Skeletal muscle satellite cell (primary cell): ENCODE data around the gene KRTAP5-9.
"Not testable (repeated sequence)": the region's sequence is repeated elsewhere in the genome, so short reads cannot be mapped to it uniquely, and the experiment has no call there.

Experiments used
- H3K27me3 ChIP-seq: 2 replicates; pipeline ENCODE4 v1.7.0; 2013; ENCODE audit warnings: low read length; ENCODE audit not compliant: control insufficient read depth, insufficient read depth
- H3K36me3 ChIP-seq: 2 replicates; pipeline ENCODE4 v1.7.0; 2013; ENCODE audit warnings: mild to moderate bottlenecking, control low read depth, low read length; ENCODE audit not compliant: insufficient read depth
- H3K4me1 ChIP-seq: 2 replicates; pipeline ENCODE4 v1.7.0; 2013; ENCODE audit warnings: low read length; ENCODE audit not compliant: control insufficient read depth, insufficient read depth
- H3K4me2 ChIP-seq: 2 replicates; pipeline ENCODE4 v1.7.0; 2013; ENCODE audit warnings: mild to moderate bottlenecking, low read length
- H3K4me3 ChIP-seq: 2 replicates; pipeline ENCODE4 v1.7.0; 2013; ENCODE audit warnings: low read length
- H3K9ac ChIP-seq: 2 replicates; pipeline ENCODE4 v1.7.0; 2013; ENCODE audit warnings: mild to moderate bottlenecking, low read depth, low read length, moderate library complexity
- H3K9me3 ChIP-seq: replicated peaks from 2 replicates; pipeline ENCODE4 v1.7.0; 2013; ENCODE audit warnings: mild to moderate bottlenecking, control low read depth, low read length

Gene KRTAP5-9

DNA sequence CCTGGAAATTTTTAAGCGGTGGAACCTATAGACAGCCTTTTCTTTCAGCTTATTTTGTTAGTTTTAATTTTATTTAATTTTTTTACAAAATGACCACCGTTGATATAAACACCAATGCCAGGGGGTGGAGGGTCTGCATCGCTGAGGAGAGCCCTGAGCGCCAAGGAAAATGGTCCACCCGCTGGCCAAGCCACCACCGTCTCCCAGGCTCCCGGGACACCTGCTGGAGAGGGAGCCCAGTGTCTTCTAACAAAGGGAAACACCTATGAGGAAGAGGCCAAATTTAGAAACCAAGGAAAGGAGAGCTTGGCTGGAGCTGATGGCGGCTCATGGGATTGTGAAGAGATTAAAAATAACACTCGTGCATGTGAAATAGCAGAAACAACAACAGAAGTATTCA lies 10.7 kb upstream of the KRTAP5-9 start:
- Histone ChIP-seq H3K4me2 (no peak overlapping the region), H3K4me3 (no peak overlapping the region), H3K36me3 (no peaks in the 10 kb centered on the region), H3K4me1 (no peaks in the 10 kb centered on the region), H3K27me3 (no peaks in the 10 kb centered on the region), H3K9me3 (no peaks in the 10 kb centered on the region), H3K9ac (no peak overlapping the region)

- not testable (repeated sequence) for H3K27me3 ChIP-seq, H3K4me1 ChIP-seq, H3K9ac ChIP-seq, H3K9me3 ChIP-seq, H3K4me2 ChIP-seq, H3K36me3 ChIP-seq, H3K4me3 ChIP-seq
Measured at GRCh38 chr11:71537977-71538665, 10.1 kb upstream of the KRTAP5-9 start, which contains the start of gene KRTAP5-8. Gene KRTAP5-8, plus strand, starts transcription at chr11:71538025. Its CDS starts 31 bp downstream, at chr11:71538056.

GRCh38 chr11:71538666-71538990 lies 9.6 kb upstream of the KRTAP5-9 start:
- no peaks in the 10 kb centered on the region for H3K27me3 ChIP-seq
- no peak overlapping the region for H3K4me2 ChIP-seq
- H3K9me3 ChIP-seq, result no peaks in the 10 kb centered on the region
- no peaks in the 10 kb centered on the region for H3K36me3 ChIP-seq
- no peak overlapping the region for H3K4me3 ChIP-seq
- no peak overlapping the region for H3K9ac ChIP-seq
- no peaks in the 10 kb centered on the region for H3K4me1 ChIP-seq

GRCh38 chr11:71539017-71539416 lies 9.2 kb upstream of the KRTAP5-9 start:
- H3K27me3 ChIP-seq, result no peaks in the 10 kb centered on the region
- no peak overlapping the region for H3K9ac ChIP-seq
- H3K9me3 ChIP-seq, result no peaks in the 10 kb centered on the region
- H3K4me1 ChIP-seq, result no peaks in the 10 kb centered on the region
- H3K36me3 ChIP-seq, result no peaks in the 10 kb centered on the region
- H3K4me2 ChIP-seq, result no peak overlapping the region
- no peak overlapping the region for H3K4me3 ChIP-seq

DNA sequence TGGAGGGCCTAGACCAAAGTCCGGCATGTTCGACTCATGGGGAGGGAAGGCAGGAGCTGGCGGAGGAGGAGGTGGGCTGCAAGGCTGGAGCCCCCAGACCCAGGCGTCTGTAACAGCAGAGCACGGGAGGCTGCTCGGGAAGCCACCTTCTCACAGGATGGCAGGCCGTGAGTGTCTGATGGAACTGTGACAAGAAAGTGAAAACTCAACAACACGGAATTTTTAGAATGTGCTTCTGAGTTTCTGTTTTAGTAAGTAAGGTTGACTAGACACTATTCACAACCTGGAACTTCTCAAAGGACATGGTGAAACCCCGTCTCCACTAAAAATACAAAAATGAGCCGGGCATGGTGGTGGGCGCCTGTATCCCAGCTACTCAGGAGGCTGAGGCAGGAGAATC lies 8.2 kb upstream of the KRTAP5-9 start:
- H3K4me3 ChIP-seq, H3K27me3 ChIP-seq, H3K9me3 ChIP-seq, H3K4me2 ChIP-seq, H3K9ac ChIP-seq, H3K4me1 ChIP-seq, H3K36me3 ChIP-seq: not testable (repeated sequence)

- not testable (repeated sequence) for H3K4me3 ChIP-seq, H3K36me3 ChIP-seq, H3K4me1 ChIP-seq
Measured at GRCh38 chr11:71540521-71541304, 7.5 kb upstream of the KRTAP5-9 start.

DNA sequence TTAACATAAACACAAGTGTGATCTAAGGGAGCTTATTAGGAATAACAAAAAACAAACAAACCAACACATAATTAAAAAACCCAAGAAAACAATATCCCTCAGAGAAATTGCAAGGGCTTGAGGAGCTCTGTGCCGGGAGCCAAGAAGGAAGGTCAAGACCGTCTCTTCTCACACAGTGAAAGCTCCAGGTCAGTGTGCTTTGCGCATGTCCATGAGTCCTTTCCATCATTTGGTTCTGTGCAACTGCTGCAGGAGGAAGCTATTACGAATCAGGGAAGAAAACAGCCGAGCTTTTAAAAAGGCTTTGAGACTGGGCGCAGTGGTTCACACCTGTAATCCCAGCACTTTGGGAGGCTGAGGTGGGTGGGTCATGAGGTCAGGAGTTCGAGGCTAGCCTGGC lies 5.8 kb upstream of the KRTAP5-9 start:
- no peaks in the 10 kb centered on the region for H3K36me3 ChIP-seq
- H3K27me3 ChIP-seq, result no peaks in the 10 kb centered on the region
- H3K4me2 ChIP-seq, result no peak overlapping the region
- H3K9me3 ChIP-seq, result no peaks in the 10 kb centered on the region
- H3K4me3 ChIP-seq, result no peak overlapping the region
- H3K9ac ChIP-seq, result no peak overlapping the region
- H3K4me1 ChIP-seq, result no peaks in the 10 kb centered on the region

More at GRCh38 chr11:71540521-71541304, 7.5 kb upstream of the KRTAP5-9 start:
- not testable (repeated sequence) for H3K9me3 ChIP-seq, H3K4me2 ChIP-seq, H3K27me3 ChIP-seq, H3K9ac ChIP-seq

GRCh38 chr11:71542879-71543777 lies 5.1 kb upstream of the KRTAP5-9 start:
- Histone ChIP-seq H3K9me3 (no peaks in the 10 kb centered on the region), H3K4me2 (no peak overlapping the region), H3K4me3 (no peak overlapping the region), H3K27me3 (no peaks in the 10 kb centered on the region), H3K36me3 (no peaks in the 10 kb centered on the region), H3K4me1 (no peaks in the 10 kb centered on the region), H3K9ac (no peak overlapping the region)

DNA sequence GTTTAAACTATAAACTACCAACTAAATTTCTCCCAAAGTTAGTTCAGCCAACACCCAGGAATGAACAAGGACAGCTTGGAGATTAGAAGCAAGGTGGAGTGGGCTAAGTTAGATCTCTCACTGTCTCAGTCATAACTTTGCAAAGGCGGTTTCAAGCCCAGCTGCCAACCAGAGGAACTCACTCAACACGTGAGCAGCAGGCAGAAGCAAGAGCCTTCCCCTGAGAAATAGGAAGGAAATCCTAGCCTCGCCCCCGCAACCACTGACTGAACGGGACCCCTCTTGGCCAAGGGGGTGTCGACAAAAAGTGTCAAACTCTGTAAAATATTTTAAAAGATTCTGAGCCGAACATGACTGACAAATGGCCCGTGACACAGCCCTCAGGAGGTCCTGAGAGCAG lies 4.4 kb upstream of the KRTAP5-9 start:
- H3K4me3 ChIP-seq, result no peak overlapping the region
- H3K4me1 ChIP-seq, result no peaks in the 10 kb centered on the region
- no peaks in the 10 kb centered on the region for H3K9me3 ChIP-seq
- H3K4me2 ChIP-seq, result no peak overlapping the region
- H3K9ac ChIP-seq, result no peak overlapping the region
- no peaks in the 10 kb centered on the region for H3K36me3 ChIP-seq
- peaks cover 3% of the 10 kb centered on the region for H3K27me3 ChIP-seq

GRCh38 chr11:71544525-71545214 lies 3.5 kb upstream of the KRTAP5-9 start:
- peaks cover 11% of the 10 kb centered on the region for H3K27me3 ChIP-seq
- H3K9ac ChIP-seq, result no peak overlapping the region
- H3K9me3 ChIP-seq, result no peaks in the 10 kb centered on the region
- no peaks in the 10 kb centered on the region for H3K4me1 ChIP-seq
- H3K36me3 ChIP-seq, result no peaks in the 10 kb centered on the region
- H3K4me3 ChIP-seq, result no peak overlapping the region
- no peak overlapping the region for H3K4me2 ChIP-seq

DNA sequence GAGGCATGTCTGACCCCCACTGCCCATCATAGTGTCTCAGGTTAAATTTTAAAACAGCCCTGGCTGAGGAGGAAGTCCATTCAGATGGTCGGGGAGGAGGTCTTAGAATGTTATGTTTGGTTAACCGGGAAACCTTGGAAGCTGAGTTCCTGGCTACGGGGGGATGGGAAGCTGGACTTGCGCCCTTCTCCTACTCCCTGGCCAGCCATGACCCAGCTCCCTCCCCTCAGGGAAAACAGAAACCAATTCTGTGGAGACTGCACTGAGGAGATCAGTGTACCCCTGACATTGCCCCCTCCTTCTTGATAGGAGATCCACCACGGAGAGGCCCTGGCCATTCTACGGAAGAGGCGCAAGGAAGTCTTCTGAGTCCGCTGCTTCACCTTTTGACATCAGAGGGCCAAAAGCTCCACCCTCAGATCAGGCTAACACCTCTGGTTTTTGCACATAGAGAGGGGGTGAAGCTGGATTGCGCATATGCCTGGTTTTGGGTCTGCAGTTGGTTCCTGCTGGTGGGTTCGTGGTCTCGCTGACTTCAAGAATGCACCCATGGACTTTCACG lies 2.7 kb upstream of the KRTAP5-9 start:
- Histone ChIP-seq H3K4me2 (no peak overlapping the region), H3K36me3 (no peaks in the 10 kb centered on the region), H3K27me3 (peaks cover 19% of the 10 kb centered on the region), H3K9me3 (no peaks in the 10 kb centered on the region), H3K9ac (no peak overlapping the region), H3K4me3 (no peak overlapping the region), H3K4me1 (no peaks in the 10 kb centered on the region)
